Thyroid gland (tissue), 4 donors: Measurements from ENCODE around the gene PPM1L.

Source experiments
- POLR2A ChIP-seq, 2 donors: fragments of 450-650 bp; IDR thresholded peaks; one replicate each; pipeline ENCODE4 v1.6.1; 2017; ENCODE audit warnings: antibody characterized with exemption in 2 of 2, mild to moderate bottlenecking in 2 of 2, moderate library complexity in 1 of 2
- TF ChIP-seq, protein P1 (sequence below), 6 experiments: fragments of 200-600 bp in 3 of 6; fragments of 450-650 bp in 3 of 6; sonication (generic) in 3 of 6; IDR thresholded peaks; one replicate each; pipeline ENCODE4 v1.5.1; 2016 to 2019; ENCODE audit warnings: antibody characterized with exemption in 6 of 6, mild to moderate bottlenecking in 2 of 6, inconsistent platforms in 1 of 6, moderate library complexity in 1 of 6

DNA sequence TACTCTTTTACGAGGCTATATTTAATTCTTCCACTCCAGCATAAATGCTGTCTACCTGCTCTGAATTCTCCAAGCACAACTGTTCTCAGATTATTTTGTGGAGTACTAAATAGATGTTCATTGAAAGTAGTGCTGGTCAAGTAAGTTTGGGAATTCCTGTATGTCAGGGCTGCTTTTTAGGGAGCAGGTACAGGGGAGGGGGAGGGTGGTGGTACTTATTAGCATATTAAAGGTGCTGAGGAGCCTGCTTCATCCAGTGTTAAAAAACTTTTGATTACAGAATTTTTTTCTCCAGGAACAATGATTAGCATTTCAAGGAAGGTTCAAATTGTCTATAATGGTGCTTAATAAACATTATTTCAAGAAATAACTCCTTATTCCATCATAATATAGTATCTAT, 59.2 kb downstream of the PPM1L start:
- TF ChIP-seq, protein P1, sequence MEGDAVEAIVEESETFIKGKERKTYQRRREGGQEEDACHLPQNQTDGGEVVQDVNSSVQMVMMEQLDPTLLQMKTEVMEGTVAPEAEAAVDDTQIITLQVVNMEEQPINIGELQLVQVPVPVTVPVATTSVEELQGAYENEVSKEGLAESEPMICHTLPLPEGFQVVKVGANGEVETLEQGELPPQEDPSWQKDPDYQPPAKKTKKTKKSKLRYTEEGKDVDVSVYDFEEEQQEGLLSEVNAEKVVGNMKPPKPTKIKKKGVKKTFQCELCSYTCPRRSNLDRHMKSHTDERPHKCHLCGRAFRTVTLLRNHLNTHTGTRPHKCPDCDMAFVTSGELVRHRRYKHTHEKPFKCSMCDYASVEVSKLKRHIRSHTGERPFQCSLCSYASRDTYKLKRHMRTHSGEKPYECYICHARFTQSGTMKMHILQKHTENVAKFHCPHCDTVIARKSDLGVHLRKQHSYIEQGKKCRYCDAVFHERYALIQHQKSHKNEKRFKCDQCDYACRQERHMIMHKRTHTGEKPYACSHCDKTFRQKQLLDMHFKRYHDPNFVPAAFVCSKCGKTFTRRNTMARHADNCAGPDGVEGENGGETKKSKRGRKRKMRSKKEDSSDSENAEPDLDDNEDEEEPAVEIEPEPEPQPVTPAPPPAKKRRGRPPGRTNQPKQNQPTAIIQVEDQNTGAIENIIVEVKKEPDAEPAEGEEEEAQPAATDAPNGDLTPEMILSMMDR (IDR thresholded peaks at IDR 0.05) = no peak
- TF ChIP-seq POLR2A (IDR thresholded peaks at IDR 0.05) = no peak
